GM12874 (cell line): ENCODE results near the gene NSMCE1.

Experiments used
- CTCF ChIP-seq: IDR thresholded peaks from 2 replicates; pipeline ENCODE4 v1.5.1; 2011; ENCODE audit warnings: low read depth, mild to moderate bottlenecking, control low read depth, low read length, moderate library complexity; ENCODE audit not compliant: insufficient read depth

Gene NSMCE1

GRCh38 chr16:27209591-27209990 lies 59.0 kb downstream of the NSMCE1 start:
- TF ChIP-seq CTCF = no peak

GRCh38 chr16:27208796-27209195 lies 59.8 kb downstream of the NSMCE1 start:
- no peak for TF ChIP-seq CTCF

GRCh38 chr16:27208081-27208680 lies 60.4 kb downstream of the NSMCE1 start:
- no peak for TF ChIP-seq CTCF

- no peak for TF ChIP-seq CTCF
Observed at GRCh38 chr16:27205423-27206065, 63.0 kb downstream of the NSMCE1 start.

GRCh38 chr16:27204312-27204915 lies 64.2 kb downstream of the NSMCE1 start:
- no peak for TF ChIP-seq CTCF

GRCh38 chr16:27203507-27204311 lies 64.9 kb downstream of the NSMCE1 start, which contains the start of gene KDM8:
TSS of gene KDM8 (plus strand) at chr16:27203526. CDS start at chr16:27210124, 6,598 bp downstream.
- TF ChIP-seq CTCF = no peak

GRCh38 chr16:27202923-27203506 lies 65.6 kb downstream of the NSMCE1 start:
- TF ChIP-seq CTCF = no peak
